GM12878 (cell line): ENCODE measurements around the gene TMEM259. TPM values are rescaled to one million over a fixed set of nuclear protein-coding genes. Genes with fewer than 3 reads are reported as not detected.

ENCODE experiments used
- CREB1 ChIP-seq: IDR thresholded peaks from 2 replicates; pipeline ENCODE4 v1.6.1; 2012; ENCODE audit warnings: low read depth, mild to moderate bottlenecking, inconsistent platforms
- CTCF ChIP-seq, 3 experiments: IDR thresholded peaks in 2 of 3; conservative IDR thresholded peaks in 1 of 3; 2 replicates each; pipeline ENCODE4 v1.5.1; 2011; ENCODE audit warnings: low read depth in 3 of 3, low read length in 3 of 3, mild to moderate bottlenecking in 3 of 3, control low read depth in 2 of 3, moderate library complexity in 2 of 3, inconsistent platforms in 1 of 3, mixed read lengths in 1 of 3; ENCODE audit not compliant: control insufficient read depth in 2 of 3, insufficient read depth in 1 of 3; ENCODE audit errors: extremely low read depth in 1 of 3
- E2F4 ChIP-seq: IDR thresholded peaks from 2 replicates; pipeline ENCODE4 v1.6.1; 2012; ENCODE audit warnings: low read depth, low read length, improper control_type of control experiment
- E2F8 ChIP-seq: fragments of 450-650 bp; IDR thresholded peaks from 2 replicates; pipeline ENCODE4 v1.6.1; 2018; ENCODE audit warnings: mild to moderate bottlenecking, low read depth, moderate library complexity; ENCODE audit not compliant: partially characterized antibody
- LARP7 ChIP-seq: fragments of 450-650 bp; IDR thresholded peaks from 2 replicates; pipeline ENCODE4 v1.6.1; 2017; ENCODE audit warnings: mild to moderate bottlenecking
- PAX5 ChIP-seq: IDR thresholded peaks from 2 replicates; pipeline ENCODE4 v1.6.1; 2011; ENCODE audit warnings: low read depth, low read length, borderline replicate concordance
- PRDM15 ChIP-seq: fragments of 450-650 bp; formaldehyde crosslinking; IDR thresholded peaks from 2 replicates; pipeline ENCODE4 v1.4.0; 2020; ENCODE audit warnings: mild to moderate bottlenecking, moderate library complexity
- SMC3 ChIP-seq: IDR thresholded peaks from 2 replicates; pipeline ENCODE4 v1.6.1; 2011; ENCODE audit warnings: low read length, improper control_type of control experiment, borderline replicate concordance
- SREBF2 ChIP-seq: IDR thresholded peaks from 2 replicates; pipeline ENCODE4 v1.6.1; 2012; ENCODE audit warnings: mild to moderate bottlenecking, low read length
- SRF ChIP-seq, 2 experiments: IDR thresholded peaks; 2 replicates each; pipeline ENCODE4 v1.6.1; 2011; ENCODE audit warnings: low read depth in 2 of 2, low read length in 2 of 2, mild to moderate bottlenecking in 1 of 2, moderate library complexity in 1 of 2
- WRNIP1 ChIP-seq: IDR thresholded peaks from 2 replicates; pipeline ENCODE4 v1.6.1; 2011; ENCODE audit warnings: low read depth, low read length, improper control_type of control experiment, borderline replicate concordance
- polyA plus RNA-seq, 11 experiments: library from polyadenylated mRNA; depleted of rRNA in 4 of 11; unstranded in 6 of 11; stranded (reverse) in 5 of 11; fragments of >200 nt; fragmentation: Nextera tagmentation in 4 of 11; fragmentation: Illumina TruSeq in 1 of 11; extraction: Ambion mirVana in 4 of 11; extraction: Trizol in 1 of 11; gene quantifications; 1 replicate in 1 of 11; 2 replicates in 10 of 11; pipeline versions ENCODE4 v1.2.1 to v1.2.3, GENCODE V29; 2011 to 2016; ENCODE audit warnings: inconsistent platforms in 2 of 11, missing spikeins in 2 of 11, low read depth in 1 of 11
- total RNA-seq, 4 experiments: library from RNA; depleted of rRNA in 3 of 4; stranded (reverse); fragments of >200 nt in 3 of 4; fragmentation: Illumina TruSeq in 1 of 4; extraction: Trizol in 1 of 4; gene quantifications; 2 replicates each; pipeline versions ENCODE4 v1.2.1 to v1.2.3, GENCODE V29; 2013 to 2021

TMEM259 gene
- total and polyA plus RNA-seq, 10 of the 15 experiments (the other 5 are each of a cell fraction or from before 2014, with no cell fraction given): 0.43 to 184 (median 62.0) TPM

- TF ChIP-seq PAX5: no peak
- no peak for TF ChIP-seq E2F4
- peak; percentile 41 to 74 (median 65); a peak in 5 of 6 replicates for TF ChIP-seq CTCF (IDR thresholded peaks at IDR 0.05 in 2 of 3, conservative IDR thresholded peaks at IDR 0.05 in 1 of 3; ENCODE audit: control insufficient read depth in 2 of 3, extremely low read depth in 1 of 3, insufficient read depth in 1 of 3, low read depth in 3 of 3, low read length in 3 of 3)
- no peak for TF ChIP-seq SRF (IDR thresholded peaks at IDR 0.05; ENCODE audit: low read depth in 2 of 2, low read length in 2 of 2)
- no peak for TF ChIP-seq LARP7
- TF ChIP-seq E2F8: no peak
- no peak for TF ChIP-seq PRDM15 (CRISPR knock-in tag)
- no peak for TF ChIP-seq WRNIP1
- TF ChIP-seq SMC3: peak; percentile 56; the same call in 1 of the 2 replicates
- TF ChIP-seq CREB1: no peak
- no peak for TF ChIP-seq SREBF2
Observed at GRCh38 chr19:1057176-1057855, 36.4 kb upstream of the TMEM259 start (continued).
